Measurements from ENCODE around the gene POLR1A.
A peak's percentile ranks its signal among the peaks of the same experiment; 100 is the strongest.

Gene POLR1A

DNA sequence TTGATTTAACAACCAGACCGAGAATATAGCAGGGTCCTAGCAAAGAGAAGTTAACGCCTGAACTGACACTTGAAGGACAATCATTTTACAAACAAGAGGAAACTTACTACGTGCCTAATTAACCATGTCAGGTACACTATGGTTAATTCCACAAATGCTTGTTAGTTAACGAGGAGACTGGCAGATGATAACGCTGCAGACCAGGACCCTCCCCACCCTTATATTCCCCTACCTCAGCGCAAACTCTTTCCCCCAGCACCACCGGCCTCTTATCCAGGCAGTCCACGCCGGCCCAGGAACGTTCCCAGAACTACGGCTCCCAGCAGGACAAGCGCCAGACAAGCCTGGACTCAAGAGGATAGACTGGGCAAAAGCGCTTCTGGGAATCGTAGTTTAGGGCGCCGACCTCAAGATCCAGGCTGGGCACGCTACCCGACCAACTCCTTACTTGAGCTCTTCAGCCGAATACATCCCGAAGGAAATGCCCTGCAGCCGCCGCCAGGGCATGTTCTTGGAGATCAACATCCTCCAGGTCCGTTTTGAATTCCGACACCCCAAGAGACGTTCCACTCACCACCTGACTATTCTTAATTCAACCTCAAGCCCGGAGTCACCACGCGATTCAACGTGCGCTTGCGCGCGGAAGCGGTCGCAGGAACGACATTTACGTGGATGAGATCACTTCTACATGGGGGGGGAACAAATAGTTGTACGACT, at the start of gene POLR1A:
POLR1A (minus strand) TSS at position 635 of the 717 bp plus-strand sequence; CDS start at position 525, 110 bp downstream.
- peak; percentile 72 for DNase-seq

DNA sequence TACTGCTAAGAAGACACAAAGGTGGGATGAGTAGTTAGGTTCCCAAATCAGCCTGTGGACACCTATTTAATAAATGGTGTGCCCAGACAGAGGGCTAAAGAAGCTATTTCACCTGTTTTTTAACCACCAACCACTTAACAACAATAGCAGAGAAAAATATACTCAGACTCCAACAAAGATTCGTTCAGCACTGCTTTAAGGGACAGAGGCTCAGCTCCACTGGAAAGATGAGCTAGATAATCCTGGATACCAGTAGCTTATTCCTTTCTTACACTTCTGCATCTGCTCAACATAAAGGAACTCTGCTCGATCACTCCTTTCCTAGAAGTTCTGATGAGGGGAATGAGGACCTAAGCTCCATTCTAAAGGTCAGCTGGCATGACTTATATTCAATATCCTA, 44.8 kb upstream of the POLR1A start:
- no peak for DNase-seq

DNA sequence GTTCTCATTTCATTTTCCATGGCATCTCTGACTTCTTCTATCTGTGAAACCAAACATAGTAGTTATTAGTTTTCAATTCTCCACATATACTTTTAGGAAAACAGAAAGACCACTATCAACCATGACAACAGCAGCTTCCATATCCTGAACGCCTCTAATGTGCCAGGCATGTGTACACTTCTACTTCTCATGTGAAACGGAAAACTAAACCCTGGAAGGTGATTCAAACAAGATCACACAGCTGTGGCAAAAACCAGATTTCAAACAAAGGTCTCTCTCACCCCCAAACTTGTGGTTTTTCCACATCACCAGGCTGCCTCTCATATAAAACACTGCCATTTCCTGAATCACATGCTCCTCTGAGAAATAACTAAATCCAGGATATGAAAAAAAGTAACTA, 42.1 kb upstream of the POLR1A start:
- DNase-seq = no peak

DNA sequence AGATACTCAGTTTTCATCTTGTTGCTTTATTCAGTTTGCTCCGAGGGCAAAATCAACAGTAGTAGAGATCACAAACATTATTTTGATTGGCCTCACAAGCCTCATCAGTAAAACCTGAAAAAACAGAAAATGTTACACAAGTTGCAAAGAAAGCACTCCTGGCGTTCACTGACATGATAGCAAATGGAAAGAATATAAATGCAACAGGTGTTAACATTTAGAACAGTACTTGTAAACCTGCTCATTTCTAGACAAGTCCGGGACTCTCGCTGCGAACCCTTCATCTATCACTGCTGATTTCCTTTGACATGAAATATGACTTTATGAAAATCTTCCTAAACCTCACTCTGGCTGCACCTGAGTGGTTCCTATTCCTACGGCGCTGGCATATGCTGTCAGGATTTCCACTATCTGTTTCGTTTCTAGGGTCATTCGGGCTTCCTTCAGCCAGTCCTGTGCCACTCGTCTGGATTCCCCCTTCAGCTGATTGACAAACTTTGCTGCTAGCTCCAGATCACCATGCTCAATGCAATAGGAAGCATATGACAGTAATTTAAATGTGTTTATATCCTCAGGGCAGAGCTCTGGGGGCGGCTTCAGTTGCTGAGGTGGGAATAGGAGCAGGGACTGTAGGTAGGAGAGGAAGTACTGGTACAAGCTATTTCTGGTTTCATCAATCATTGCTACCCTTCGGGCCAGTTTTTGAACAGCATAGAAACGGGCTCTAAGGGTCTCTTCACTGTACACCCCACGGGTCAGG, 38.4 kb upstream of the POLR1A start:
- no peak for DNase-seq

DNA sequence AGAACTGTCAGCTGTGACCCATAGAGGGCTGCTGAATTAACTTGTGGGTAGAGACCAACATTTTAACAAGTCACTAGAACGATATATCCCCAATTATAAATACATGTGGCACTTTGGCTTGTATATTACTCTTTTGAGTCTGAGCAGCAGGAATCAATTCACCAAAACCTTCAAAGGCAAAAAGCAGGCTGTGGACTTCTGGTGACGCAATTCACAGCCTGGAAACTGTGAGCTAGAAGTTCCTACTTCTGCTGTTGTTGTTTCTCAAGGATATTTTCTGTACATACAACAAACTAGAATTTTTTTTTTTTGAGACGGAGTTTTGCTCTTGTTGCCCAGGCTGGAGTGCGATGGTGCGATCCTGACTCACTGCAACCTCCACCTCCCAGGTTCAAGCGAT, 37.6 kb upstream of the POLR1A start:
- DNase-seq = no peak

DNA sequence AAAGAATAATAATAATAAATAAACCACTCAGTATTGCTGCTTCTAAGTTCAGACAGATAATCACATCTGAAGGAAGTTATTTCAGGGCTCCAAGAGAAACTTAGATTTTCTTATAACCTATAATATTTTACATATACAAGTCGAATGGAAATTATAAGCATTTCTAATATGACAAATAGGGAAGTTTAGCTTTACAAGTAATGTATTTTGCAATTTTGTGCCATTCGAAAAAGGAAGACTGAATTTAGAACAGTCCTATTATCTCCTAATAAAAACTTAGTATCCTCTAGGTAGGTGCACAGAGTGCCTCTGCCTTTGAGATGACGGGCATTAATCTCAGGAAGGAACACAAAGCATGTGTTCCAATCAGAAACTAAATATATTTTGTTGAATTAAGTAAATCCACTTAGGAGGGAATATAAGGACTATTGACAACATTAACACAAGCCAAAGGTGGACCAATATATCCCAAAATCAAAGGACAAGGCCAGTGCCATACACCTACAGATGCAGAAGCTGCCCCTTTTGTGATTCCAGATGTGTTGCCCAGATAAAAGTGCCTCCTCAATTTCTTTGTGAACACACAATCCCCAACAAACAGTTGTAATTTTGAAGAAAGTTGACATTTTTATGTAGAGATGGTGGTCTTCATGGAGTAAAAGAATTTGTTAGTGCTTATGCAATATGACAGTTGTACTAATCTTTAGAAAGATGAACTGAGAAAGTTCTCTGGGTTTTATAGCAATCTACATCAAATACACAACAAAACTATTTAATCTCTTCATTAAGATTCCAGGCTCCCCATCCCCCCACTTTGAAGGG, 37.0 kb upstream of the POLR1A start:
- DNase-seq = no peak

DNA sequence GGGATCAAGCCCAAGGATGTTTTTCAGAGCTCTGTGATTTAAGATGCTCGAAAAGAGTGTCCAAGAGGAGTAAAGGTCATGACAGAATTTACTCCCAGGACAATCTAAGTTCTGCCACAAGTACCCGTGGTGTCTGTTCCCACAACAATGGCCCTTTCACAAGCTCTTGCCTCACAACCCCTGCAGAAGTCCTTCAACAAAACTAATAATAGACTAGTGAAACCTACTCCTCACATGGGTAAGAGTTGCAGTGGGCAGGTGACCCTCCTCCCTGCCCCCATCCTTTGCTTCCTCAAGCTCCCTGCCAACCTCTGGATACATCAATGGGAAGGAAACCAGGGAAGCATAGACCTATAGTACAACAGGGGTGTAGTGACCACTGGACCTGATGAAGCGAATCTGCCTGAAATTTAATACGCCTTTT, 35.3 kb upstream of the POLR1A start:
- no peak for DNase-seq

DNA sequence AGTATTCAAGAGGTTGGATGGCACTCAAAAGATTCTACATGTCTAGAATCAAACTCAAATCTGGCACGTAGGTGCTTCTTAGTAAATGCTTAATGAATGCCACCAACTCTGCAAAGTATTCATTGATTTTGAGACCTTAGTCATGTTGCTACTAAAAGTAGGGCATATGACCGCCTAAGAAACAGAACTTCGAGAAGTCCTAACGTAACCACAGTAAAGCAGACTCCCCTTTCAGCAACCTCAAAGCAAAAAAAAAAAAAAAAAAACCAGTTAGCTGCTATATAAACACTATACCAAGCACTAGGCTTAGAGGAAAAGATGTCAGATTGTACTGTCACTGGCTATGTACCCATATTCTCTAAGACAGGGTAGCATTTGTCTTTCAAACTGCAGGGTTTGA, 34.3 kb upstream of the POLR1A start:
- no peak for DNase-seq

DNA sequence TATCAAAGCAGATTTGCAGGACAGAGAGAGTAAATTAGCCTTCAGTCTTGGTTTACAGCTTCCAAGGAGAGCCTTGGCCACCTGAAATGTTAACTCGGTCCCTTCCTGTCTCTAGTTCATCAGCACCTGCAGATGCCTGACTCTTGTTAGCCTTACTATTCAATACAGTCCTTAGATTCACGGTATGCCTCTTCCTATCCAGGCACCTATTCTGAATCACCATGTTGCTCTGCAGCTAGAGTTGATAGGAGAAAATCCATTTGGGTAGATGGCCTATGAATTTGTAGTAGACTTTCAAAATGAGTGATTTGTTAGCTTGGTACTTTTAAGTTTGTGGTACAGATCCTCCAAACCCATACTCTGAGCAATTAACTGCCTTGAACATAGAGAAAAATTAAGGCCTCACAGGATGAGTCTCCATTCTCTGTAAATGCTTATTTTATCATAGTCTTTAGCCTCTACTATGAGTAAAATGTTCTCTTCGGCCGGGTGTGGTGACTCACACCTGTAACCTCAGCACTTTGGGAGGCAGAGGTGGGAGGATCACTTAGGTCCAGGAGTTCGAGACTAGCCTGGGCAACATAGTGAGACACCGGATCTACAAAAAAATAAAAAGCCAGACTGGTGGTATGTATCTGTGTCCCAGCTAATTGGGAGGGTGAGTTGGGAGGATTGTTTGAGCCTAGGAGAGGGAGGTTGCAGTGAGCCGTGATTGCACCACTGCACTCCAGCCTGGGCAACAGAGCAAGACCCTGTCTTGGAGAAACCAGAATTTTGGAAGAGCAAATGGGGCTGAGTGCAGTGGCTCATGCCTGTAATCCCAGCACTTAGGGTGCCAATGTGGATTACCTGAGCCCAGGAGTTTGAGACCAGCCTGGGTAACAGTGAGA, 33.3 kb upstream of the POLR1A start:
- DNase-seq = no peak

DNA sequence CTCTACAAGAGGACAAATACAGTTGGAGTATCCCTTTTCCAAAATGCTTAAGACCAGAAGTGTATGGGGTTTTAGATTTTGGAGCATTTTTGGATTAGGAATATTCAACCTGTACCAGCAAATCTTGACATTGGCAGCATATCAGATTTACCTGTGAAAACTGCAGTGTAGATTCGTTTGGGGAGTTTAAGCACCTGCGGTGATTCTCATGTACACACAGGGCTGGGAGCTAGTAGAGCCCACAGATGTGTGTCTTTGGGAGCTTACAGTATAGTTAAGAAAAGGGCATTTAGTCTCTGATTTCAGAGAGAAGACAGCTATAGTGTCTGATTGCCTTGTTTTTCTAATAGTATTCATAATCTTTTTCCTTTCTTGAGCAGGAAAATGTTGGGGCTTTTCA, 30.5 kb upstream of the POLR1A start:
- DNase-seq = no peak

DNA sequence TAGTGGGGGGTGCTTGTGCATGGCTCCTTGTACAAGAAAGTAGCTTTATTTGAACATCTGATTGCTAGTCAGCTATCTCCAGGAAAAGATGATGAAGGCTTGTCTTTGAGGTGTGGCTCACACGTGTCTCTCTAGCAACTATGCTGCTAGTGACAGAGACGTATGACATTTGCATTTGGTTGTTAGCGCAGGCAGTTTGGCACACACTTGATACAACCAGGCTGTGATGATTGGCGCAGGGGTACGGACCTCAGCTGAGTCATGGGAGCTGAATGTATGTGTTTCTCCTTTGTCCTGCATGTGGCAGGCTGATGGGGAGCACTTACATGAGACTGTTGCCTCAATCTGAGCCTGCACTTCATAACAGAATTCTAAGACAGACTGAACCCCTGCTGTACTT, 30.0 kb upstream of the POLR1A start:
- DNase-seq = no peak

DNA sequence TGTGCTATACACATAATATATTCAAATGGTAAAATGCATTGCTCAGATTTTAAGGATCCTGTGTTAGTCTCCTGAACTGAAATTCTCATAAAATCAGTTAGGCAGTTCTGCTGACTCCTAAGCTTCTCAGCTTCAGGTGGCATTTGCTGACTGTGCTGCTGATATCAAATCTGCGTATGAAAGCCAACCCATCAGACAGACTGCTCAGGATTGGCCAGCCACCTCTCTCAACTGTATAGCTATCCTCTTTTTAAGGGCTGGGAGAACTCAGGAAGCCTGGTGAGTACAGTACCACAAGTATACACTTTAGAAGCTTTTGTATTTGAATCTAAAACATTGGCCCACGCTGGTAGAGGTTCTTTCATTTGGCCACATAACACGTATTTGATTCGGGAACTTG, 29.0 kb upstream of the POLR1A start:
- no peak for DNase-seq

DNA sequence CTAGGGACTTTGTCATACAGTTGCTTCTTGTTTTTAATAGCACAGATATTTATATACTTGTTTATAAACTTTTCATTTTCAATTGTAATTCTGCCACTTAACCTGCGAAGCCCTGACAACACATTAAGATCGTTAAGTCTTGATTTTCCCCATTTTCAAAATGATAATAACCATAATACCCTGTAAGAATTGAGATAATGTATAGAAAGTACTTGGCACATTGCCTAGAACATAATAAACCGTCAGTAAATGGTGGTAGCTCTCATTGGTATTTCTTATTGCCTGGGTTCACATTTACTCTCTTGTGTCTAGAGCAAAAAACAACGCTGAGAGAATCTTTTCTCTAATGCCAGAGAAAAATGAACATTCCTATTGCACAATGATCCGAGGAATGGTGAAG, 19.0 kb upstream of the POLR1A start:
- no peak for DNase-seq

DNA sequence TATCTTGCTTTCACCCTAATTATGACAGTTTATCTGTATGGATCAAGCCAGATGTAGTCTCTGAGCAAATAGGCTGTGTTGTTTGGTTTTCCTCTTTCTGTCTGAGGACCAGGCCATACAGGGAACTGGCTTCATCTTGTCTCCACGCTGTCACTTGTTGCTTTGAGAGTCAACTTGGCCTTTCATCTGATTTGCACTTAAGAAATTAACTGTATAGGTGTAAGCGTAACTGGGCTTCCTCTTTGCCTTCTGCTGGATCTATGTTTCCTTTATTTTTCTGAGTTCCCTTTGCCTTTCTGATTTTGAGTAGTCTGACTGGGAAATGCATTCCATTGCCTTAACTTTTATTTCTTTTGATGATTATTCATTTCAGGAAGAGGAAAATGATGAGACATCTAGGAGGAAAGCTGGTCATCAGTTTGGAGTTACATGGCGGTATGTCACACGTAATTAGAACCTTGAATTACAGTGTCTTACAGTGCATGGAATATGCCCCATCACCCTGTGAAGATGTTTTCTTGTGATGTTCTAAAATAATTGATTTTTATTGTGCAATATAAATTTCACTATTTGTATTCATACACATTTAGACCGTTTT, 17.7 kb upstream of the POLR1A start:
- DNase-seq = no peak

DNA sequence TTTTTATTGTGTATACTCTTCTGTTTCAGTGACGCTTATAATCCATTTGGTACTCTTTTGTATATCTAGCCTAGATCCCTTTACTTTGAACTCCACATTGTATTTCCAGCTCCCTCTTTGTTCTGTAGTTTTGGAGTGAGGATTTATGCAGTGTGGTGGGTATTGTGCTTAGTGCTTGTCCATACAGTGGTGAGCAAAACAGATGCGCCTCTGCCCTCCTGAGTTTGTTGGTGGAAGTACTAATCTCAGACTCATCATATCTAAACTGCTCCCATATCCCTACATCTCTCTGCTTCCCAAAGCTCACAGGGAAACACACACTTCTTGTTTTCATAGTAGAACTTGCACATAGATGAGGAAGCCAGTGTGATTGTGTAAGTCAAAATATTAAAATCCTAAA, 12.4 kb upstream of the POLR1A start:
- DNase-seq = no peak

DNA sequence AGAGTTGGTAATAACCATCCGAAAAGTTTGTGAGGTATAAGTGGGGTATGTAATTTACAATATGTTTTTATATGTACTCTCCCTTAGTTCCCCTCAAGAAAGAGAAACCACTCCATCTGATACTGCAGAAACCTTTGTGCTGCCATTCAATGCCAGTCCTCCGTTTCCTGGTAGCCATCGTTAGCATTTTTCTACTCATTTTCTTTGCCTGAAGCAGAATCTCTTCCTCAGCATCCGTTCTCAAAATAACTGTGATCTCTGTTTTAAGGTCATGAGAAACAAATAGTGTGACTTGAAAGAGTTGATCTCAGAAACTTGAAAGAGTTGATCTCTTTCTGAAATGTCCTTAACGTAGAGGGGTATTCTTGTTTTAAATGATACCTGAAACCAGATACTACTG, 1.3 kb upstream of the POLR1A start:
- no peak for DNase-seq

DNA sequence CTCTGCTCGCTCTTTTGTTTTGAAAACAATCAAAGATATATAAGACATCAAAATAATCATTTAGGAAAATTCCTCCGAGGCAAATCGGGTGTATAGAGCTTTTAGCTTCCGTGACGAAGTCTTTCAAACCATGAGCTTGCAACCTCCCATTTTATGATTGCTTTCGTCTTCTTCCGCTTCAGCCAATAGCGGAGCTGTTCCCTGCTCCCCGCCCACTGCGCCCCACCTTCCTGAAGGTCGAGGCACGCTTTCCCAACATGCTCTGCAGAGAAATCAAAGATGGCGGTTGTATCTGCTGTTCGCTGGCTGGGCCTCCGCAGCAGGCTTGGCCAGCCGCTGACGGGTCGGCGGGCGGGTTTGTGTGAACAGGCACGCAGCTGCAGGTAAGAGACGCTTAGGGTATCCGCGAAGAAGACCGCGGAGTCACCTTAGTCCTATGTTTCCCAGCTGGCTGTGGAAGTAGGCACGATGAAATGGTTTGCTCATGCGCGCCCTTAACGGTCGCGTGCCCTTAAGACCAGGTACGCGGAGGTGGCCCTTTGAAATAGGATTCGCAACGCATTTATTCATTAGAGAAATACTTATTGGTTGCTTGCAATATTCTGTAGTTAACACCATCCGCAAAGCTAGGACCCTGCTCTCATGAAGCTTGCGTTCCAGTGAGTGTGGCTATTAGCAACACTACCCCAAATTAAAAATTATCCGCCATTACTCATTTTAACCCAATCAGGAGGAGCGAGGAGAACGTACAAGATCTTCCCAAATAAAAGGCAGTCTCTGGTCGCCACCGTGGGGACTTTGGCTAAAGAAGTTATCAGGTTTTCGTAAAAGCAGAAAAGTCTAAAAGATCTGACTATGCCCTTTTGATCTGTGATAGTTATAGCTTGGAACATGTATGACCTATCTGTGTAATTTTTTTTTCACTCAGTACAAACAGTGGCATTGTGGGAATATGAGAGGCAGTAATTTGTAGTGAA, 571 bp upstream of the POLR1A start, which contains the start of gene PTCD3:
PTCD3 (plus strand) TSS at position 267 of the 977 bp plus-strand sequence; CDS start at position 280, 13 bp downstream.
- peak; percentile 92 for DNase-seq

DNA sequence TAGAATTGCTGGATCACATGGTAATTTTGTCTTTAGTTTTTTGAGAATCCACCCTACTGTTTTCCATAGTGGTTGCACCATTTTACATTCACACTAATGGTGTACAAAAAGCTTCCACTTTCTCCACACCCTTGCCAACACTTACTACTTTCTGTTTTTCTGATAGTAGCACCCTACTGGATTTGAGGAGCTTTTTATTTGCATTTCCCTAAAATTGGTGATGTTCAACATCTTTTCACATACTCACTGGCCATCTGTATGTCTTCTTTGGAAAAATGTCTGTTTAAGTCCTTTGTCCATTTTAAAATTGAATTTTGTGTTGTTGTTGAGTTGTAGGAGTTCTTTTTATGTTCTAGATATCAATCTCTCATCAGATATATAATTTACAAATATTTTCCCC, 3.5 kb downstream of the POLR1A start:
- DNase-seq = no peak

DNA sequence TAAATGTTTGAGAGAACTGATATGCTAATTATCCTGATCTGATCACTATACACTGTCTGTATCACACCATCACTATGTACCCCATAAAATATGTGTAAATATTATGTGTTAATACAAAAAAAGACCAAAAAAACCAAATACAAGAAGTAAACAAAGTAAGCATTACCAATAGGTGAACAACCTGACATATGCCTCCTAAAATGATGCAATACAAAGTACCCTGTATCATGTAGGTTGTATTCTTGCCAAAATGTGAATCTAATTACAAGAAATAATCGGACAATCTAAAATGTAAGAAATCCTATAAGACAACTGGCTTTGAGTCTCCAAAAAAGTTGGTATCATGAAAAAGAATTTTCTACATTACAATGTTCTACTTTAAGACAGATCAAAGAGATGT, 7.8 kb downstream of the POLR1A start:
- no peak for DNase-seq

DNA sequence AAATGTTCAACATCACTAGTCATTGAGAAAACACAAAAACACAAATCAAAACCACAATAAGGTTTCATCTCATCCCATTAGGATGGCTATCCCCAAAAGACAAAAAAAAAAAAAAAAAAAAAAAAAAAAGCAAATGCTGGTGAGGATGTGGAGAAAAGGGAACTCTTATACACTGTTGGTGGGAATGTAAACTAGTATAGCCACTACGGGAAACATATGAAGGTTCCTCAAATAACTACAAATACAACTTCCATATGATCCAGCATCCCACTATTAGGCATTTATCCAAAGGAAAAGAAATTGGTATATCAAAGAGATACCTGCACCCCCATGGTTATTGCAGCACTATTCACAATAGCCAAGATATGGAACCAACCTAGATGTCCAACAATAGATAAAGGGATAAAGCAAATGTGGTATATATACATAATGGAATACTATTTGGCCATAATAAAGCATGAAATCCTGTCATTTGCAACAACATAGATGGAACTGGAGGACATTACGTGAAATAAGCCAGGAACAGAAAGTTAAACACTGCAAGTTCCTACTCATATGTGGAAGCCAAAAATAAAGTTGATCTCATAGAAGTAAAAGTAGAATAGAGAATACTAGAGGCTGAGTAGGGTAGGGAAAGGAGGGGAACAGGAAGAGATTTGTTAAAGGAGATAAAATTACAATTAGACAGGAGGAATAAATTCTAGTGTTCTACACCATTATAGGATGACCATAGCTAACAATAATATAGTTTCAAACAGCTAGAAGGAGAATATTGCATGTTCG, 8.4 kb downstream of the POLR1A start:
- no peak for DNase-seq
